Activated naive CD8-positive, alpha-beta T cell (primary cell): ENCODE results near the gene ATG101.
"Not testable (repeated sequence)": the region's sequence is repeated elsewhere in the genome, so short reads cannot be mapped to it uniquely, and the experiment has no call there.

Experiments used
- H3K27ac Mint-ChIP-seq: one replicate; pipeline ENCODE4 v1.8.0; 2021; ENCODE audit warnings: mixed read lengths
- H3K27me3 Mint-ChIP-seq: one replicate; pipeline ENCODE4 v1.8.0; 2021; ENCODE audit warnings: mixed read lengths
- H3K36me3 Mint-ChIP-seq: one replicate; pipeline ENCODE4 v1.8.0; 2021; ENCODE audit warnings: mixed read lengths
- H3K4me1 Mint-ChIP-seq: one replicate; pipeline ENCODE4 v1.8.0; 2021; ENCODE audit warnings: low read depth, mixed read lengths
- H3K4me3 Mint-ChIP-seq: one replicate; pipeline ENCODE4 v1.8.0; 2021; ENCODE audit warnings: mild to moderate bottlenecking, mixed read lengths
- H3K9me3 Mint-ChIP-seq: one replicate; pipeline ENCODE4 v1.8.0; 2021; ENCODE audit warnings: low read depth, mixed read lengths

The ATG101 gene

GRCh38 chr12:52089491-52089890, 19.7 kb downstream of the ATG101 start:
- H3K4me3 Mint-ChIP-seq: no peak overlapping the region
- H3K27ac Mint-ChIP-seq: no peak overlapping the region
- no peaks in the 10 kb centered on the region for H3K9me3 Mint-ChIP-seq
- H3K4me1 Mint-ChIP-seq: no peaks in the 10 kb centered on the region
- H3K36me3 Mint-ChIP-seq: no peaks in the 10 kb centered on the region
- peaks cover 30% of the 10 kb centered on the region for H3K27me3 Mint-ChIP-seq

- Mint-ChIP-seq H3K27me3 (peaks cover 30% of the 10 kb centered on the region), H3K36me3 (no peaks in the 10 kb centered on the region), H3K27ac (no peak overlapping the region), H3K4me1 (no peaks in the 10 kb centered on the region), H3K9me3 (no peaks in the 10 kb centered on the region), H3K4me3 (no peak overlapping the region)
Observed at GRCh38 chr12:52090291-52090690, 20.5 kb downstream of the ATG101 start.

GRCh38 chr12:52091061-52091460, 21.3 kb downstream of the ATG101 start:
- Mint-ChIP-seq H3K36me3 (no peaks in the 10 kb centered on the region), H3K27me3 (peaks cover 27% of the 10 kb centered on the region)

GRCh38 chr12:52091869-52092268, 22.1 kb downstream of the ATG101 start:
- no peaks in the 10 kb centered on the region for H3K4me1 Mint-ChIP-seq
- peaks cover 28% of the 10 kb centered on the region for H3K27me3 Mint-ChIP-seq
- H3K4me3 Mint-ChIP-seq: no peak overlapping the region
- H3K9me3 Mint-ChIP-seq: no peaks in the 10 kb centered on the region
- no peaks in the 10 kb centered on the region for H3K36me3 Mint-ChIP-seq
- H3K27ac Mint-ChIP-seq: no peak overlapping the region

More at GRCh38 chr12:52091061-52091460, 21.3 kb downstream of the ATG101 start:
- Mint-ChIP-seq H3K9me3 (no peaks in the 10 kb centered on the region), H3K4me3 (no peak overlapping the region), H3K4me1 (no peaks in the 10 kb centered on the region), H3K27ac (no peak overlapping the region)

- Mint-ChIP-seq H3K9me3 (no peaks in the 10 kb centered on the region), H3K27ac (no peak overlapping the region), H3K27me3 (peaks cover 30% of the 10 kb centered on the region)
Observed at GRCh38 chr12:52093346-52093745, 23.6 kb downstream of the ATG101 start.

GRCh38 chr12:52096332-52097044, 26.7 kb downstream of the ATG101 start:
- peaks cover 30% of the 10 kb centered on the region for H3K27me3 Mint-ChIP-seq
- no peaks in the 10 kb centered on the region for H3K4me1 Mint-ChIP-seq
- no peak overlapping the region for H3K27ac Mint-ChIP-seq
- H3K4me3 Mint-ChIP-seq: no peak overlapping the region
- no peaks in the 10 kb centered on the region for H3K9me3 Mint-ChIP-seq
- H3K36me3 Mint-ChIP-seq: no peaks in the 10 kb centered on the region

More at GRCh38 chr12:52093346-52093745, 23.6 kb downstream of the ATG101 start:
- Mint-ChIP-seq H3K4me3 (no peak overlapping the region), H3K4me1 (no peaks in the 10 kb centered on the region), H3K36me3 (no peaks in the 10 kb centered on the region)

GRCh38 chr12:52097045-52097666, 27.4 kb downstream of the ATG101 start:
- no peaks in the 10 kb centered on the region for H3K9me3 Mint-ChIP-seq
- H3K4me3 Mint-ChIP-seq: no peak overlapping the region
- no peak overlapping the region for H3K27ac Mint-ChIP-seq
- H3K27me3 Mint-ChIP-seq: peaks cover 31% of the 10 kb centered on the region
- H3K36me3 Mint-ChIP-seq: no peaks in the 10 kb centered on the region
- H3K4me1 Mint-ChIP-seq: no peaks in the 10 kb centered on the region

GRCh38 chr12:52104431-52105089, 34.8 kb downstream of the ATG101 start:
- not testable (repeated sequence) for H3K36me3 Mint-ChIP-seq, H3K4me1 Mint-ChIP-seq, H3K4me3 Mint-ChIP-seq, H3K9me3 Mint-ChIP-seq, H3K27ac Mint-ChIP-seq
- H3K27me3 Mint-ChIP-seq: peaks cover 35% of the 10 kb centered on the region

GRCh38 chr12:52116222-52117125, 46.7 kb downstream of the ATG101 start:
- not testable (repeated sequence) for H3K4me3 Mint-ChIP-seq, H3K36me3 Mint-ChIP-seq, H3K27ac Mint-ChIP-seq, H3K9me3 Mint-ChIP-seq, H3K27me3 Mint-ChIP-seq
- H3K4me1 Mint-ChIP-seq: peaks cover 18% of the 10 kb centered on the region

GRCh38 chr12:52117806-52118475, 48.2 kb downstream of the ATG101 start:
- H3K4me3 Mint-ChIP-seq, H3K36me3 Mint-ChIP-seq, H3K9me3 Mint-ChIP-seq, H3K27ac Mint-ChIP-seq, H3K27me3 Mint-ChIP-seq: not testable (repeated sequence)
- peaks cover 21% of the 10 kb centered on the region for H3K4me1 Mint-ChIP-seq

GRCh38 chr12:52119398-52120254, 49.8 kb downstream of the ATG101 start:
- Mint-ChIP-seq H3K4me1 (peaks cover 21% of the 10 kb centered on the region), H3K4me3 (no peak overlapping the region), H3K9me3 (no peaks in the 10 kb centered on the region), H3K27ac (no peak overlapping the region), H3K27me3 (peaks cover 7% of the 10 kb centered on the region), H3K36me3 (no peaks in the 10 kb centered on the region)

GRCh38 chr12:52120951-52121823, 51.4 kb downstream of the ATG101 start:
- H3K27me3 Mint-ChIP-seq: peaks cover 7% of the 10 kb centered on the region

More at GRCh38 chr12:52120951-52121823, 51.4 kb downstream of the ATG101 start:
- Mint-ChIP-seq H3K27ac (no peak overlapping the region), H3K4me3 (no peak overlapping the region), H3K36me3 (no peaks in the 10 kb centered on the region), H3K4me1 (peaks cover 21% of the 10 kb centered on the region), H3K9me3 (no peaks in the 10 kb centered on the region)
